NCI-H748 (cell line): Measurements from ENCODE around the gene TMEM151A.

Experiments
- DNase-seq: peaks from one replicate; lab custom pipeline; 2025; ENCODE audit not compliant: unreplicated experiment; lab: John Stamatoyannopoulos, UW

TMEM151A gene

GRCh38 chr11:66334605-66335442 lies 43.1 kb downstream of the TMEM151A start:
- DNase-seq = no peak

GRCh38 chr11:66335531-66336233 lies 44.0 kb downstream of the TMEM151A start:
- peak; percentile 13 for DNase-seq

- DNase-seq = peak; percentile 45
Observed at GRCh38 chr11:66336234-66337102, 44.8 kb downstream of the TMEM151A start, which contains the start of gene RIN1. TSS of gene RIN1 (minus strand) at chr11:66336434. CDS start at chr11:66336402, 32 bp downstream.

- no peak for DNase-seq
Observed at GRCh38 chr11:66337103-66337899, 45.6 kb downstream of the TMEM151A start.

GRCh38 chr11:66338276-66339161 lies 46.8 kb downstream of the TMEM151A start:
- DNase-seq = no peak

GRCh38 chr11:66339162-66339675 lies 47.5 kb downstream of the TMEM151A start:
- DNase-seq = no peak

GRCh38 chr11:66339686-66340483 lies 48.2 kb downstream of the TMEM151A start:
- no peak for DNase-seq

GRCh38 chr11:66340596-66341501 lies 49.2 kb downstream of the TMEM151A start:
- no peak for DNase-seq

- no peak for DNase-seq
Observed at GRCh38 chr11:66341502-66342126, 49.9 kb downstream of the TMEM151A start.

- no peak for DNase-seq
Observed at GRCh38 chr11:66343176-66343575, 51.5 kb downstream of the TMEM151A start.

GRCh38 chr11:66344550-66345315 lies 53.0 kb downstream of the TMEM151A start, which contains the start of gene BRMS1:
TSS of gene BRMS1 (minus strand) at chr11:66345104. CDS start at chr11:66342234, 2,870 bp downstream.
- peak; percentile 98 for DNase-seq

GRCh38 chr11:66345316-66345649 lies 53.6 kb downstream of the TMEM151A start:
- no peak for DNase-seq
